Naive thymus-derived CD4-positive, alpha-beta T cell (primary cell): ENCODE data around the gene B4GAT1. TPM values are rescaled to one million over a fixed set of nuclear protein-coding genes. Genes with fewer than 3 reads are reported as not detected.

ENCODE experiments used
- ATAC-seq: fragments of 150-1000 bp; cut with Tn5 transposase; 2 replicates; pipeline ENCODE4 v1.10.0; 2021; ENCODE audit warnings: mild to moderate bottlenecking, moderate library complexity
- CTCF ChIA-PET: fragments of 350-600 bp; sonication (Branson Sonifier 250); formaldehyde crosslinking; loops from one replicate; lab custom pipeline; 2021; ENCODE audit warnings: antibody characterized with exemption; lab: Charles Lee
- POLR2A ChIA-PET: fragments of 350-600 bp; sonication (Branson Sonifier 250); formaldehyde crosslinking; loops from one replicate; lab custom pipeline; 2021; ENCODE audit warnings: antibody characterized with exemption, inconsistent platforms; lab: Charles Lee
- DNase-seq, 9 donors: peaks; one replicate each; pipeline versions ENCODE4 v3.0.0 to v3.0.0-alpha.2; 2020 to 2022; ENCODE audit warnings: mixed read lengths in 1 of 9
- H3K27ac ChIP-seq: one replicate; pipeline ENCODE4 v1.7.0; 2013; ENCODE audit warnings: mild to moderate bottlenecking, low read depth, low read length, moderate library complexity
- H3K27me3 ChIP-seq, 2 donors: one replicate each; pipeline ENCODE4 v1.7.0; 2013; ENCODE audit warnings: low read length in 2 of 2, mild to moderate bottlenecking in 2 of 2, moderate library complexity in 2 of 2; ENCODE audit not compliant: control insufficient read depth in 2 of 2, insufficient read depth in 2 of 2
- H3K36me3 ChIP-seq, 3 experiments: 1 replicate in 2 of 3; 2 replicates in 1 of 3; pipeline ENCODE4 v1.7.0; 2013; ENCODE audit warnings: low read length in 3 of 3, mild to moderate bottlenecking in 3 of 3, moderate library complexity in 1 of 3; ENCODE audit not compliant: insufficient read depth in 3 of 3, control insufficient read depth in 2 of 3
- H3K4me1 ChIP-seq, 2 donors: one replicate each; pipeline ENCODE4 v1.7.0; 2013; ENCODE audit warnings: low read length in 2 of 2, mild to moderate bottlenecking in 2 of 2, moderate library complexity in 1 of 2; ENCODE audit not compliant: control insufficient read depth in 2 of 2, insufficient read depth in 2 of 2
- H3K4me3 ChIP-seq: 2 replicates; pipeline ENCODE4 v1.7.0; 2013; ENCODE audit warnings: mild to moderate bottlenecking, low read length
- H3K9me3 ChIP-seq, 3 experiments: 1 replicate in 2 of 3; 2 replicates in 1 of 3; pipeline ENCODE4 v1.7.0; 2013; ENCODE audit warnings: low read length in 3 of 3; ENCODE audit not compliant: control insufficient read depth in 2 of 3
- H3K27ac Mint-ChIP-seq, 9 donors: one replicate each; pipeline ENCODE4 v1.8.0; 2020 to 2022; ENCODE audit warnings: mixed read lengths in 9 of 9, mild to moderate bottlenecking in 8 of 9, moderate library complexity in 5 of 9, inconsistent platforms in 2 of 9
- H3K27me3 Mint-ChIP-seq, 5 donors: one replicate each; pipeline ENCODE4 v1.8.0; 2021 to 2022; ENCODE audit warnings: mixed read lengths in 5 of 5, mild to moderate bottlenecking in 1 of 5
- H3K36me3 Mint-ChIP-seq, 5 donors: one replicate each; pipeline ENCODE4 v1.8.0; 2020 to 2022; ENCODE audit warnings: mixed read lengths in 5 of 5, mild to moderate bottlenecking in 3 of 5, inconsistent platforms in 1 of 5
- H3K4me1 Mint-ChIP-seq, 7 donors: one replicate each; pipeline ENCODE4 v1.8.0; 2020 to 2022; ENCODE audit warnings: mixed read lengths in 7 of 7, mild to moderate bottlenecking in 3 of 7, inconsistent platforms in 1 of 7
- H3K4me3 Mint-ChIP-seq, 10 donors: one replicate each; pipeline ENCODE4 v1.8.0; 2020 to 2022; ENCODE audit warnings: mild to moderate bottlenecking in 10 of 10, mixed read lengths in 10 of 10, moderate library complexity in 6 of 10, inconsistent platforms in 2 of 10
- H3K9me3 Mint-ChIP-seq, 11 donors: one replicate each; pipeline ENCODE4 v1.8.0; 2020 to 2022; ENCODE audit warnings: mixed read lengths in 11 of 11, mild to moderate bottlenecking in 4 of 11, inconsistent platforms in 1 of 11, moderate library complexity in 1 of 11
- intact Hi-C, 2 donors: fragments of 100-400 bp; cut with micrococcal nuclease; formaldehyde crosslinking; loops; one replicate each; pipeline ENCODE4 v1.15.1; 2023
- polyA plus RNA-seq, 2 donors: library from polyadenylated mRNA; unstranded; fragments of 300-500 nt; fragmentation: Illumina TruSeq; gene quantifications; one replicate each; pipeline ENCODE4 v1.2.3, GENCODE V29; 2021
- total RNA-seq, 6 experiments: library from RNA in 5 of 6; stranded (reverse) in 5 of 6; gene quantifications; 1 replicate in 5 of 6; 2 replicates in 1 of 6; pipeline ENCODE4 v1.2.3 and lab custom pipeline; 2021 to 2026

The B4GAT1 gene
- total and polyA plus RNA-seq, 7 experiments from 2014 or later = 2.2 to 18.2 (median 10.3) TPM

DNA sequence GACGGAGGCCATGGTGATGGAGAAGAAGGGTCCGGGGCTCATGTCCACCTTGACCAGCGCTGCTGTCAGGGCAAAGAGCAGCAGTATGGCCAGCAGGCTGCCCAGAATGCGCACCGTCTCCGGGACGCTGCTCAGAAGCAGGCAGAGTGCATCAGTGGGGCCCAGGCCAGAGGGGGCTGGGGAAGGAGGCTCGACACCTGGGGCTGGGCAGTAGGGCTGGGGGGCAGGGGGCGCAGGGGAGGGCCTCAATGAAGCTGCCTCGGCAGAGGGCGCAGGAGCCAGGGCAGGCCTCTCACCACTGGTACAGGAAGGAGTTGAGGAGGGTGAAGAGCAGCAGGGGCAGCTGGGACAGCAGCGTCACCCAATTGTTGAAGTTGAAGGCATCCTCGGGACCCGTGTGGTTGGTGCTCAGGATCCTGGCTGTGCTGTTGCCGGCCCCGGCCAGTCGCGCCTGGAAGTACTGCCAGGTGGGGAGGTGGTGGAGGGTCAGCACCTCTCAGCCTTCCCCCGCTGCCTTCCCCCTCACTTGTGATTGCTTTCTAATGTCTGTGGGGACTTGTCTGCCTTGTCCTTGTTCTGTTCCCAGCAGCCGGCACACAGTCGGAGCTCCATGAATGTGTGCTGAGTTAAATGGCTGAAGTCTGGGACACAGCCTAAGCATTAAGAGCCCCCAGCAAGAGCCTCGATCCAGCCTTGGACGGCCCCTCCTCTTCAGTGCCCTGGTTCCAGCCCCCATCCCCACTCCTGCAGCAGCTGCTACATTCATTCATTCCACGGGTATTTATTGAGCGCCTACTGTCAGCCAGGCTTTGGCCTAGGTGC lies 21.9 kb upstream of the B4GAT1 start:
- POLR2A ChIA-PET = interaction anchor here (1.5 to 4.8 kb wide), 2 partner anchors 23 to 34 kb away, joined by 3 to 58 read pairs; partner anchors contain the start of genes B4GAT1 and BRMS1
- no peaks in the 10 kb centered on the region for H3K9me3 ChIP-seq
- CTCF ChIA-PET = interaction anchor here (1.4 kb wide), 1 partner anchor 17 kb away, joined by 5 read pairs; no protein-coding TSS in a partner anchor
- DNase-seq (no peak), ATAC-seq (no peak)
- H3K36me3 Mint-ChIP-seq = no peaks in the 10 kb centered on the region
- no peak overlapping the region for H3K27ac ChIP-seq
- H3K4me3 Mint-ChIP-seq = peak overlapping the region in 9 of 10 donors; percentile 0 to 96 (median 41)
- H3K27me3 Mint-ChIP-seq = no peaks in the 10 kb centered on the region
- peaks cover 4 to 8% of the 10 kb centered on the region in 2 donors for H3K4me1 ChIP-seq
- H3K4me3 ChIP-seq = no peak overlapping the region
- H3K4me1 Mint-ChIP-seq = peaks cover 0 to 24% (median 13%) of the 10 kb centered on the region in 7 donors
- H3K27ac Mint-ChIP-seq = peak overlapping the region in 2 of 9 donors; percentile 38 to 46
- peaks cover 0 to 8% (median 0%) of the 10 kb centered on the region in 3 experiments for H3K36me3 ChIP-seq
- no peaks in the 10 kb centered on the region for H3K9me3 Mint-ChIP-seq
- H3K27me3 ChIP-seq = no peaks in the 10 kb centered on the region
- intact Hi-C loops = no loop called here

DNA sequence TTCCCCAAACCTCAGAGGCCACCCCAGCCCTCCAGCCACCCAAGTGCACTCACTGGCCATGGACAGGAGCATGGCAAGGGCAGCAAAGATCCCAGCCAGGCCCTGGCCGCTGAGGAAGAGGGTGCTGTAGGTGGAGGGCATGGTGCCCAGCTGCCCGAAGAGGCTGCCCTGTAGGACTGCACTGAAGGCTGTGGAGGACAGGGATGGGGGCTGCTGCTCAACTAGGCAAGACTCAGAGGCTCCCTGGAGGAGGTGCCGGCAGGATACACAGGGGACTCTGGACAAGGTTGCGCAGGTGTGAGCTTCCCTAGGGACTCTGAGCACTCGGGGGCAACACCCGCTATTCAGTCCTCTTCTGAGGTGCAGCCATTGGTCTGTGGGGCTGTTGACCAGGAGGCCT lies 21.1 kb upstream of the B4GAT1 start:
- no peak overlapping the region for H3K4me3 ChIP-seq
- peaks cover 4 to 8% of the 10 kb centered on the region in 2 donors for H3K4me1 ChIP-seq
- no peaks in the 10 kb centered on the region for H3K9me3 ChIP-seq
- H3K27me3 ChIP-seq = no peaks in the 10 kb centered on the region
- H3K36me3 Mint-ChIP-seq = no peaks in the 10 kb centered on the region
- ATAC-seq = no peak
- H3K27ac ChIP-seq = no peak overlapping the region
- intact Hi-C loops = no loop called here
- peak overlapping the region in 1 of 9 donors; percentile 38 for H3K27ac Mint-ChIP-seq
- peak overlapping the region in 2 of 10 donors; percentile 37 to 44 for H3K4me3 Mint-ChIP-seq
- no peak for DNase-seq
- H3K36me3 ChIP-seq = peaks cover 0 to 8% (median 0%) of the 10 kb centered on the region in 3 experiments
- ChIA-PET CTCF (no interaction called here), POLR2A (interaction anchor here (1.0 to 4.8 kb wide), 2 partner anchors 10 to 22 kb away, joined by 3 to 58 read pairs; partner anchors contain the start of genes B4GAT1 and BRMS1)
- H3K27me3 Mint-ChIP-seq = no peaks in the 10 kb centered on the region
- H3K4me1 Mint-ChIP-seq = peaks cover 0 to 24% (median 13%) of the 10 kb centered on the region in 7 donors
- H3K9me3 Mint-ChIP-seq = no peaks in the 10 kb centered on the region

- DNase-seq = no peak
- no peak overlapping the region for H3K27ac ChIP-seq
- H3K4me1 Mint-ChIP-seq = peaks cover 0 to 21% (median 12%) of the 10 kb centered on the region in 7 donors
- POLR2A ChIA-PET = interaction anchor here (1.0 to 4.8 kb wide), 2 partner anchors 10 to 21 kb away, joined by 3 to 58 read pairs; partner anchors contain the start of genes B4GAT1 and BRMS1
- CTCF ChIA-PET = interaction anchor here (1.1 to 1.3 kb wide), 2 partner anchors 17 to 56 kb away, joined by 3 to 4 read pairs; no protein-coding TSS in a partner anchor
- H3K27ac Mint-ChIP-seq = peak overlapping the region in 3 of 9 donors; percentile 28 to 69 (median 34)
- H3K36me3 Mint-ChIP-seq = no peaks in the 10 kb centered on the region
- ATAC-seq = no peak
- H3K4me3 Mint-ChIP-seq = peak overlapping the region in 2 of 10 donors; percentile 17 to 29
- peaks cover 4 to 7% of the 10 kb centered on the region in 2 donors for H3K4me1 ChIP-seq
- intact Hi-C loops = no loop called here
- peaks cover 0 to 13% (median 0%) of the 10 kb centered on the region in 3 experiments for H3K36me3 ChIP-seq
- H3K27me3 Mint-ChIP-seq = no peaks in the 10 kb centered on the region
- H3K9me3 Mint-ChIP-seq = no peaks in the 10 kb centered on the region
- no peaks in the 10 kb centered on the region for H3K27me3 ChIP-seq
- H3K9me3 ChIP-seq = no peaks in the 10 kb centered on the region
- H3K4me3 ChIP-seq = no peak overlapping the region
Measured at GRCh38 chr11:66367561-66368312, 20.3 kb upstream of the B4GAT1 start.

DNA sequence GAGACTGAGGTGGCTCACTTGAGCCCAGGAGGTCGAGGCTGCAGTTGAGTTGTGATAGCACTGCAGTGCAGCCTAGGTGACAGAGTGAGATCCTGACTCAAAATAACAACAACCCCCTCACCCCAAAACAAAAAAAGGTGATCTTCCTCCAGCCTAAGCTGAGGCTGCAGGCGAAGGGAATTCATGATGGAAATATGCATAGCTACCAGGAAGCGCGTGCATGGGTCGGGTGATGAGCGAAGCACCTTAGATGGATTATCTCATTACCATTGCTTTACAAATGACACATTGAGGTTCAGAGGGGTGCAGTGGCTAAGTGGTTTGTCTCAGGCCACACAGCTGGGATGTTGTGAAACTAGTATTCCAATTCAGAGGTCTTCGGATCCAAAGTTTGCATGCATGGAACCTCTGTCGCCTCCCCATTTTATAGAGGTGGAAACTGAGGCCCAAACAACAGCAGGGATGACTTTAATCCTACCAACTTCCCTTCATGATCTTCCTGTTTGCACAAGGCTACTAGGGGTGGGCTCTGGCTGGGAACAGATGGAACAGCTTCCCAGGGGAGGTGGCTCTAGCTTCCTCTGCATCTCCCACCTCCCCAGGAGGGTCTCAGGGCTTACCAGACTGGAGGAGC lies 19.5 kb upstream of the B4GAT1 start:
- CTCF ChIA-PET = interaction anchor here (0.7 to 1.3 kb wide), 3 partner anchors 18 to 56 kb away, joined by 3 to 4 read pairs (median 3); no protein-coding TSS in a partner anchor
- intact Hi-C loops = no loop called here

GRCh38 chr11:66365711-66366619 lies 18.5 kb upstream of the B4GAT1 start:
- intact Hi-C loops = no loop called here
- H3K4me3 Mint-ChIP-seq = no peak overlapping the region
- H3K36me3 ChIP-seq = peaks cover 0 to 13% (median 0%) of the 10 kb centered on the region in 3 experiments
- H3K4me1 ChIP-seq = peaks cover 0 to 2% of the 10 kb centered on the region in 2 donors
- POLR2A ChIA-PET = interaction anchor here (1.1 to 1.4 kb wide), 2 partner anchors 20 kb away, joined by 3 to 4 read pairs; no protein-coding TSS in a partner anchor
- H3K27ac Mint-ChIP-seq = peak overlapping the region in 1 of 9 donors; percentile 6
- ATAC-seq (no peak), DNase-seq (no peak)
- H3K4me1 Mint-ChIP-seq = peaks cover 0 to 14% (median 11%) of the 10 kb centered on the region in 7 donors
- no peaks in the 10 kb centered on the region for H3K27me3 ChIP-seq
- H3K4me3 ChIP-seq = no peak overlapping the region
- H3K27ac ChIP-seq = no peak overlapping the region
- CTCF ChIA-PET = interaction anchor here (0.6 to 1.3 kb wide), 4 partner anchors 15 to 285 kb away, joined by 3 to 4 read pairs (median 4); no protein-coding TSS in a partner anchor
- no peaks in the 10 kb centered on the region for H3K27me3 Mint-ChIP-seq
- no peaks in the 10 kb centered on the region for H3K36me3 Mint-ChIP-seq
- H3K9me3 Mint-ChIP-seq = no peaks in the 10 kb centered on the region
- no peaks in the 10 kb centered on the region for H3K9me3 ChIP-seq

More for the DNA sequence above, 19.5 kb upstream of the B4GAT1 start:
- H3K27me3 ChIP-seq = no peaks in the 10 kb centered on the region
- H3K27ac ChIP-seq = no peak overlapping the region
- Mint-ChIP-seq H3K36me3 (no peaks in the 10 kb centered on the region), H3K4me1 (peaks cover 0 to 16% (median 12%) of the 10 kb centered on the region in 7 donors), H3K4me3 (no peak overlapping the region), H3K27me3 (no peaks in the 10 kb centered on the region), H3K9me3 (no peaks in the 10 kb centered on the region), H3K27ac (peak overlapping the region in 1 of 9 donors; percentile 19)
- no peak for DNase-seq
- peaks cover 0 to 15% (median 0%) of the 10 kb centered on the region in 3 experiments for H3K36me3 ChIP-seq
- ATAC-seq = no peak
- no peaks in the 10 kb centered on the region for H3K9me3 ChIP-seq
- H3K4me1 ChIP-seq = peaks cover 0 to 4% of the 10 kb centered on the region in 2 donors
- no peak overlapping the region for H3K4me3 ChIP-seq
- POLR2A ChIA-PET = no interaction called here
